ENCODE measurements around the gene RAB17.
"Not testable (repeated sequence)": the region's sequence is repeated elsewhere in the genome, so short reads cannot be mapped to it uniquely, and the experiment has no call there.

Gene RAB17

GRCh38 chr2:237598468-237599208 lies 8.1 kb upstream of the RAB17 start:
- no peak for FAIRE-seq

- FAIRE-seq, result no peak
Observed at GRCh38 chr2:237597196-237598145, 6.9 kb upstream of the RAB17 start.

- FAIRE-seq, result no peak
Observed at GRCh38 chr2:237596520-237597195, 6.1 kb upstream of the RAB17 start.

GRCh38 chr2:237595829-237596519 lies 5.4 kb upstream of the RAB17 start:
- not testable (repeated sequence) for FAIRE-seq

GRCh38 chr2:237594514-237594871 lies 4.0 kb upstream of the RAB17 start:
- no peak for FAIRE-seq

- FAIRE-seq, result no peak
Observed at GRCh38 chr2:237593596-237594320, 3.2 kb upstream of the RAB17 start.

- FAIRE-seq, result no peak
Observed at GRCh38 chr2:237593036-237593435, 2.5 kb upstream of the RAB17 start.

GRCh38 chr2:237592425-237592980 lies 2.0 kb upstream of the RAB17 start:
- FAIRE-seq, result no peak

GRCh38 chr2:237591141-237591881 lies 777 bp upstream of the RAB17 start:
- no peak for FAIRE-seq

GRCh38 chr2:237588044-237588696 lies 2.4 kb downstream of the RAB17 start:
- no peak for FAIRE-seq

- FAIRE-seq, result no peak
Observed at GRCh38 chr2:237585590-237586221, 4.8 kb downstream of the RAB17 start.

GRCh38 chr2:237583385-237584295 lies 6.9 kb downstream of the RAB17 start:
- no peak for FAIRE-seq

- FAIRE-seq, result no peak
Observed at GRCh38 chr2:237581751-237582746, 8.5 kb downstream of the RAB17 start.

GRCh38 chr2:237581326-237581725 lies 9.2 kb downstream of the RAB17 start:
- FAIRE-seq, result no peak

- no peak for FAIRE-seq
Observed at GRCh38 chr2:237577956-237578870, 12.3 kb downstream of the RAB17 start.

- no peak for FAIRE-seq
Observed at GRCh38 chr2:237577458-237577857, 13.1 kb downstream of the RAB17 start.
